ENCODE data around the gene ZNF565. TPM values are rescaled to one million over a fixed set of nuclear protein-coding genes. Genes with fewer than 3 reads are reported as not detected.

Gene ZNF565
- total and polyA plus RNA-seq, 8 donors = 2.1 to 3.5 (median 2.6) TPM

DNA sequence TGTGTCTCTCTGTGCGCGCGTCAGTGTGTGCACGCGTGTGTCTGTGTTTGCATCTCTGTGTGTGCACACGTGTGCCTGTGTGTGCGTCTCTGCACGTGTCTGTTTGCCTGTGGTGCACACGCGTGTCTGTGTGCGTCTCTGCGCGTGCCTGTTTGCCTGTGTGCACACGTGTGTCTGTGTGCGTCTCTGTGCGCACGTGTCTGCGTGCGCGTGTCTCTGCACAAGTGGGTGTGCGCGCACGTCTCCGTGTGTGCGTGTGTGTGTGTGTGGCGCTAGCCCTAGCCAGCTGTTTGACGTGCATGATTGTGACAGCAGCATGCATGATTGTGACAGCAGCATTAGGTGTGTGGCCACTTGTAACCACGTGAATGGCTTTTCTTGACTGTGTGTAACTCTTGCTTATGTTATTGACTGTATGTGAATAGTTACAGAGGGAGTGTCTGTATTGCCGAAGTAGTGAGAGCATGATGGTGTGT, 31.6 kb upstream of the ZNF565 start:
- ATAC-seq (peak in 2 of 4 donors; percentile 34 to 40), DNase-seq (no peak), FAIRE-seq (no peak)
- intact Hi-C loops (cut with DNase I) = no loop called here
- no peaks in the 10 kb centered on the region for H3K9me3 ChIP-seq
- WGBS, 2 donors = 26 to 28% methylated on average over 29 of the region's 29 CpGs
- H3K27me3 ChIP-seq = no peaks in the 10 kb centered on the region
- TF ChIP-seq, protein P1, sequence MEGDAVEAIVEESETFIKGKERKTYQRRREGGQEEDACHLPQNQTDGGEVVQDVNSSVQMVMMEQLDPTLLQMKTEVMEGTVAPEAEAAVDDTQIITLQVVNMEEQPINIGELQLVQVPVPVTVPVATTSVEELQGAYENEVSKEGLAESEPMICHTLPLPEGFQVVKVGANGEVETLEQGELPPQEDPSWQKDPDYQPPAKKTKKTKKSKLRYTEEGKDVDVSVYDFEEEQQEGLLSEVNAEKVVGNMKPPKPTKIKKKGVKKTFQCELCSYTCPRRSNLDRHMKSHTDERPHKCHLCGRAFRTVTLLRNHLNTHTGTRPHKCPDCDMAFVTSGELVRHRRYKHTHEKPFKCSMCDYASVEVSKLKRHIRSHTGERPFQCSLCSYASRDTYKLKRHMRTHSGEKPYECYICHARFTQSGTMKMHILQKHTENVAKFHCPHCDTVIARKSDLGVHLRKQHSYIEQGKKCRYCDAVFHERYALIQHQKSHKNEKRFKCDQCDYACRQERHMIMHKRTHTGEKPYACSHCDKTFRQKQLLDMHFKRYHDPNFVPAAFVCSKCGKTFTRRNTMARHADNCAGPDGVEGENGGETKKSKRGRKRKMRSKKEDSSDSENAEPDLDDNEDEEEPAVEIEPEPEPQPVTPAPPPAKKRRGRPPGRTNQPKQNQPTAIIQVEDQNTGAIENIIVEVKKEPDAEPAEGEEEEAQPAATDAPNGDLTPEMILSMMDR (IDR thresholded peaks at IDR 0.05) = no peak
- H3K4me3 ChIP-seq = peak overlapping the region in 2 of 4 donors; percentile 4 to 33
- H3K4me1 ChIP-seq = no peaks in the 10 kb centered on the region
- no peak overlapping the region for H3K27ac ChIP-seq
- H3K36me3 ChIP-seq = no peaks in the 10 kb centered on the region

GRCh38 chr19:36245210-36246005, 30.9 kb upstream of the ZNF565 start:
- Histone ChIP-seq H3K4me3 (peak overlapping the region in 2 of 4 donors; percentile 4 to 33), H3K27me3 (no peaks in the 10 kb centered on the region), H3K9me3 (no peaks in the 10 kb centered on the region), H3K4me1 (no peaks in the 10 kb centered on the region), H3K27ac (no peak overlapping the region), H3K36me3 (no peaks in the 10 kb centered on the region)
- no peak for DNase-seq
- 4 to 5% methylated on average over 63 of the region's 63 CpGs for WGBS, 2 donors
- ATAC-seq = peak in 3 of 4 donors; percentile 62 to 65 (median 63)
- TF ChIP-seq, protein P1 (IDR thresholded peaks at IDR 0.05) = no peak
- no peak for FAIRE-seq
- intact Hi-C loops (cut with DNase I) = no loop called here

- TF ChIP-seq, protein P1 (IDR thresholded peaks at IDR 0.05) = no peak
- no peak for FAIRE-seq
- no peak overlapping the region for H3K4me3 ChIP-seq
- H3K4me1 ChIP-seq = no peaks in the 10 kb centered on the region
- ATAC-seq = no peak
- DNase-seq = no peak
- no peaks in the 10 kb centered on the region for H3K27me3 ChIP-seq
- intact Hi-C loops (cut with DNase I) = no loop called here
- no peaks in the 10 kb centered on the region for H3K36me3 ChIP-seq
- no peak overlapping the region for H3K27ac ChIP-seq
- 75 to 88% methylated on average over 11 of the region's 11 CpGs for WGBS, 2 donors
- no peaks in the 10 kb centered on the region for H3K9me3 ChIP-seq
Observed at GRCh38 chr19:36244066-36244465, 29.6 kb upstream of the ZNF565 start.

- H3K27me3 ChIP-seq = no peaks in the 10 kb centered on the region
- intact Hi-C loops (cut with DNase I) = no loop called here
- peaks cover 0 to 4% (median 0%) of the 10 kb centered on the region in 4 donors for H3K9me3 ChIP-seq
- peaks cover 20 to 58% (median 55%) of the 10 kb centered on the region in 3 donors for H3K36me3 ChIP-seq
- no peak overlapping the region for H3K4me3 ChIP-seq
- H3K4me1 ChIP-seq = no peaks in the 10 kb centered on the region
- FAIRE-seq (no peak), ATAC-seq (no peak), DNase-seq (no peak)
- TF ChIP-seq, protein P1 (IDR thresholded peaks at IDR 0.05) = no peak
- no peak overlapping the region for H3K27ac ChIP-seq
- WGBS, 2 donors = 99 to 100% methylated on average over 3 of the region's 3 CpGs
Observed at GRCh38 chr19:36236946-36237310, 22.5 kb upstream of the ZNF565 start.

Data from pancreas (tissue), 10 donors.